AG04450 (cell line): ENCODE data around the gene SKI. TPM values are rescaled to one million over a fixed set of nuclear protein-coding genes. Genes with fewer than 3 reads are reported as not detected.

ENCODE experiments used
- CTCF ChIA-PET: fragments of 300-600, 350-600 bp; formaldehyde crosslinking; extraction: SDS; loops from one replicate; lab custom pipeline; 2022; ENCODE audit warnings: antibody characterized with exemption, inconsistent platforms; lab: Charles Lee
- POLR2A ChIA-PET: fragments of 350-600 bp; formaldehyde crosslinking; extraction: SDS; loops from one replicate; lab custom pipeline; 2021; ENCODE audit warnings: antibody characterized with exemption, inconsistent platforms; lab: Yijun Ruan, JAX
- DNase-seq: peaks from one replicate; pipeline ENCODE4 v3.0.0-alpha.2; 2011; ENCODE audit warnings: low read depth, low spot score
- H3K27ac ChIP-seq: one replicate; pipeline ENCODE4 v1.5.1; 2012; ENCODE audit warnings: low read depth, low read length, control low read depth
- H3K27me3 ChIP-seq: one replicate; pipeline ENCODE4 v1.6.0; 2012; ENCODE audit warnings: low read length; ENCODE audit not compliant: control insufficient read depth, insufficient read depth
- H3K4me3 ChIP-seq: 2 replicates; pipeline ENCODE4 v1.5.1; 2011; ENCODE audit warnings: mild to moderate bottlenecking, low read depth, low read length, control low read depth
- H3K9me3 ChIP-seq: 2 replicates; pipeline ENCODE4 v1.5.1; 2012; ENCODE audit warnings: low read length; ENCODE audit not compliant: control insufficient read depth, insufficient read depth
- polyA plus RNA-seq: library from polyadenylated mRNA; depleted of rRNA; stranded (reverse); fragments of >200 nt; gene quantifications from 2 replicates; pipeline ENCODE4 v1.2.3, GENCODE V29; 2011
- TF ChIP-seq, protein P1 (sequence below): IDR thresholded peaks from 2 replicates; pipeline ENCODE4 v1.5.1; 2011; ENCODE audit warnings: low read depth, low read length, control low read depth, inconsistent platforms

SKI gene
- polyA plus RNA-seq, 1 experiment: 6.7 TPM

DNA sequence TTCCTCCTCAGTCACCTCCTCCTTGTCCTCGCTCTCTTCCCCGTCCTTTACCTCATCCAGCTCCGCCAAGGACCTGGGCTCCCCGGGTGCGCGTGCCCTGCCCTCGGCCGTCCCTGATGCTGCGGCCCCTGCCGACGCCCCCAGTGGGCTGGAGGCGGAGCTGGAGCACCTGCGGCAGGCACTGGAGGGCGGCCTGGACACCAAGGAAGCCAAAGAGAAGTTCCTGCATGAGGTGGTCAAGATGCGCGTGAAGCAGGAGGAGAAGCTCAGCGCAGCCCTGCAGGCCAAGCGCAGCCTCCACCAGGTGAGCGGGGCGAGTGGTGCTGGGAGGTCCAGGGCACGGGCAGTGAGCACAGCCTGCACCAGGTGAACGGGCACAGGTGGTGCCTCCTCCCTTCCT, 76.2 kb downstream of the SKI start:
- CTCF ChIA-PET: interaction anchor here (1.2 kb wide), 1 partner anchor 10 kb away, joined by 3 read pairs; no protein-coding TSS in a partner anchor

DNA sequence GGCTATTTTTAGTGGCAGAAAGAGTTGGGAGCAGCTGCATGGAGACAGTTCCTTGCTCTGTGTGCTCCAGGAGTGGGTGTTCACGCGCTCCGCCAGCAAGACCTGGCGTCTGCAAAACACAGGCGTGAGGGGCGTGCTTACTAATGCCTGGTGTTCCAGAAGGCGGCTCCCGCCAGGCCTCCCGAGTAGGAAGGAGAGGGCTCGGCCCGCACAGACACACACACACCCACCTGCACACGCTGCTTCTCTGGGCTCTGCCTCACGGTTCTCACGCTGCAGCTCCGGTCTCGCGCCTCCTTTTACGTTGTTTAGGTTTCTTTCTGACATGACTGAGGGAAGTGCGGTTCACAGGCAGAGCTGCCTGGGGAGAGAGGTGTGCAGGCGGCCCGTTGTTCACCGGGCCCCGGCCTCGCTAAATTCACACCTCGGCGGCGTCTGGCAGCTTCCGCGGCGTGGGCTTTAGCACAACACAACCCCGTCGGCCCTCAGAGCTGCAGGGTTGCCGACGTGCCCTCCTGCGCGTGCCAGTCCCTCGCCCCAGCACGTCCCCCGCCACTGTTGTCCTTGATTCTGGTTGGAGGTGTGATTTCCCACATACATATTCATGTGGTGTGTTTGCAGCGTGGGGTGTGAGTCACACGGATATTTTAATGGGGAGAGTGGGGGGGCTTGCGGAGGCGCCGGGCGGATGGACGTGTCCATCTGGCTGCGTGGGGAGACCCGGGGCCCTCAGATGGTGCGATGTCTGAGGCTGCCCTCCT, 77.0 kb downstream of the SKI start:
- no peaks in the 10 kb centered on the region; the same call in 1 of the 2 replicates for H3K9me3 ChIP-seq
- ChIA-PET POLR2A (interaction anchor here (1.0 kb wide), 1 partner anchor 73 kb away, joined by 3 read pairs; no protein-coding TSS in a partner anchor), CTCF (interaction anchor here (1.2 kb wide), 1 partner anchor 9 kb away, joined by 3 read pairs; no protein-coding TSS in a partner anchor)
- no peaks in the 10 kb centered on the region for H3K27me3 ChIP-seq
- no peak overlapping the region for H3K27ac ChIP-seq
- no peak for DNase-seq
- H3K4me3 ChIP-seq: no peak overlapping the region
- TF ChIP-seq, protein P1, sequence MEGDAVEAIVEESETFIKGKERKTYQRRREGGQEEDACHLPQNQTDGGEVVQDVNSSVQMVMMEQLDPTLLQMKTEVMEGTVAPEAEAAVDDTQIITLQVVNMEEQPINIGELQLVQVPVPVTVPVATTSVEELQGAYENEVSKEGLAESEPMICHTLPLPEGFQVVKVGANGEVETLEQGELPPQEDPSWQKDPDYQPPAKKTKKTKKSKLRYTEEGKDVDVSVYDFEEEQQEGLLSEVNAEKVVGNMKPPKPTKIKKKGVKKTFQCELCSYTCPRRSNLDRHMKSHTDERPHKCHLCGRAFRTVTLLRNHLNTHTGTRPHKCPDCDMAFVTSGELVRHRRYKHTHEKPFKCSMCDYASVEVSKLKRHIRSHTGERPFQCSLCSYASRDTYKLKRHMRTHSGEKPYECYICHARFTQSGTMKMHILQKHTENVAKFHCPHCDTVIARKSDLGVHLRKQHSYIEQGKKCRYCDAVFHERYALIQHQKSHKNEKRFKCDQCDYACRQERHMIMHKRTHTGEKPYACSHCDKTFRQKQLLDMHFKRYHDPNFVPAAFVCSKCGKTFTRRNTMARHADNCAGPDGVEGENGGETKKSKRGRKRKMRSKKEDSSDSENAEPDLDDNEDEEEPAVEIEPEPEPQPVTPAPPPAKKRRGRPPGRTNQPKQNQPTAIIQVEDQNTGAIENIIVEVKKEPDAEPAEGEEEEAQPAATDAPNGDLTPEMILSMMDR: no peak

More for the DNA sequence above, 76.2 kb downstream of the SKI start:
- TF ChIP-seq, protein P1: no peak
- DNase-seq: no peak
- Histone ChIP-seq H3K27me3 (no peaks in the 10 kb centered on the region), H3K27ac (no peak overlapping the region), H3K4me3 (no peak overlapping the region), H3K9me3 (no peaks in the 10 kb centered on the region; the same call in 1 of the 2 replicates)
- POLR2A ChIA-PET: interaction anchor here (0.9 to 1.0 kb wide), 2 partner anchors 72 to 75 kb away, joined by 3 to 4 read pairs; no protein-coding TSS in a partner anchor

DNA sequence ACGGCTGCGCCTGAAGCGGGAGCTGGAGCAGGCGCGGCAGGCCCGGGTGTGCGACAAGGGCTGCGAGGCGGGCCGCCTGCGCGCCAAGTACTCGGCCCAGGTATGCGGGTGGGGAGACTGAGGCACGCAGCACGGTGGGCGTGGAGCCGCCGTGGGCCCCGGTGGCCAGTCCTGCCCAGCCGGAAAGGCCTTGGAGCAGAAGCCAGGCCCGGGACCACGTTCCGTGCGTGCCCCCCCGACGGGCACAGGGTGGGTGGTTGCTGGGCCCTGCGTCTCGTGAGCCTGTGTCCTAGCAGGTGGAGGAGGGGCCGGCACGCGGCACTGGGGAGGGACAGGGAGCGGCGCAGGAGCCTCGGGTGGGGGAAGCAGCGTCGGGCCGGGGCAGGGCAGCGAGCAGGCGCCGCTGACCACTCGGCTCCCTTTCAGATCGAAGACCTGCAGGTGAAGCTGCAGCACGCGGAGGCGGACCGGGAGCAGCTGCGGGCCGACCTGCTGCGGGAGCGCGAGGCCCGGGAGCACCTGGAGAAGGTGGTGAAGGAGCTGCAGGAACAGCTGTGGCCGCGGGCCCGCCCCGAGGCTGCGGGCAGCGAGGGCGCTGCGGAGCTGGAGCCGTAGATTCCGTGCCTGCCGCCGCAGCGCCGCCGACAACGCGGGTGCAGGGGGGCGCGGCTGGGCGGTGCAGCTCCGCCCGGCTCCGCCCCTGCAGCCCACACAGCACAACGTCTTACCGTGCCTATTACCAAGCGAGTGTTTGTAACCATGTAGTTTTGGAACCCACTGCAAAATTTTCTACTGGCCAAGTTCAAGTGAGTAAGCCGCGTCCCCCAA, 78.2 kb downstream of the SKI start:
- no peak overlapping the region for H3K4me3 ChIP-seq
- no peaks in the 10 kb centered on the region; the same call in 1 of the 2 replicates for H3K9me3 ChIP-seq
- DNase-seq: no peak
- no peaks in the 10 kb centered on the region for H3K27me3 ChIP-seq
- TF ChIP-seq, protein P1: no peak
- ChIA-PET POLR2A (no interaction called here), CTCF (interaction anchor here (1.1 kb wide), 2 partner anchors 8 to 9 kb away, joined by 3 read pairs; no protein-coding TSS in a partner anchor)
- H3K27ac ChIP-seq: no peak overlapping the region

DNA sequence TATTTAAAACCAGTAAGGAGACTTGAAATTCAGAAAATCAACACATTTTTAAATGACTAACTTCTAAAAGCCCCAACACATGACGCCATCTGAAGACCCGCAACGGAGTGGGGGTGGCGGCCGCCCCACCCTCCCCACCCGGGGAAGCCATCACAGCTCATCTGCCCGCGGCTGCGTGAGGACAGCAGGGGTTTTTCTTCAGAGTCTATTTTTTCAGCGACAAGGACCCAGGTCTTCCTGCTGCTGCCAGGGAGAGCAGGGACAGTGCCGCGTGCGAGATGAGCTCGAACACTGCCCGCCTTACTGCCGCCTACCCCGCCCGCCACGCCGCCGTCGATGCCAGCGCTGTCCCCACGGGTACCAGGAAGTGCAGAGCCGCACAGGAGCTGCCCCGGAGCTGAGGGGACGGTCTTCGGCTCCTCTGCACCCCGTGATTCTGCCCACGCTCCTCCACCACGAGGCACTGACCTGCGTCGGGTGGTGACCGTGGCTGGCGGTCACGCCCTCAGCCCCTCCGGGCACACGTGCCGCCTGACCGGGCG, 79.0 kb downstream of the SKI start:
- TF ChIP-seq, protein P1: no peak
- ChIA-PET POLR2A (no interaction called here), CTCF (interaction anchor here (1.1 kb wide), 2 partner anchors 7 to 9 kb away, joined by 3 read pairs; no protein-coding TSS in a partner anchor)

More for the DNA sequence above, 79.0 kb downstream of the SKI start:
- Histone ChIP-seq H3K27ac (no peak overlapping the region), H3K9me3 (no peaks in the 10 kb centered on the region; the same call in 1 of the 2 replicates), H3K4me3 (no peak overlapping the region), H3K27me3 (no peaks in the 10 kb centered on the region)
- DNase-seq: no peak
